HTR-8/SVneo (cell line): ENCODE data around the gene LRRC37A3.
"Not testable (repeated sequence)": the region's sequence is repeated elsewhere in the genome, so short reads cannot be mapped to it uniquely, and the experiment has no call there.

Experiments used
- DNase-seq: peaks from one replicate; pipeline ENCODE4 v3.0.0; 2011; ENCODE audit warnings: low spot score, mixed read lengths; ENCODE audit not compliant: insufficient read length
- FAIRE-seq: peaks from 2 replicates; lab custom pipeline; 2011; peaks lifted over from hg19 to GRCh38; lab: Jason Lieb, UNC

The LRRC37A3 gene

DNA sequence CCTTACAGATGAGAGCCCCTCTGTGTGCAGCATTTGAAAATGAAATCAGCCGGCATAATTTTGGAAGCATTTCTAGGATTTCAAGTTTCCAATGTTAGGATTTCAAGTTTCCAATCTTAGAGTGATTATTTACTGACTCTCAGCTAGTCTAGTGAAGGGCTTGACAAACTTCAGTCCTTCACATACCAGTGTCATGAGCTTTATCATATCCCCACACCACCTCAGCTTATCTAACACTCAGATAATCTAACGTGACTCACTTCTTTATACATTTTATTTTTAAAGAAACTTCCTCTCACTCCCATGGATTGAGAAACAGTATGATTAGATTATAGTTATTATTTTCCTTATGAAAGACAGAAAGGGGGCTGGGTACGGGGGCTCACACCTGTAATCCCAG is 9.4 kb upstream of the LRRC37A3 start:
- not testable (repeated sequence) for DNase-seq, FAIRE-seq

- not testable (repeated sequence) for FAIRE-seq, DNase-seq
Measured at GRCh38 chr17:64927444-64927843, 8.2 kb upstream of the LRRC37A3 start.

GRCh38 chr17:64926430-64926829 is 7.2 kb upstream of the LRRC37A3 start:
- DNase-seq, FAIRE-seq: not testable (repeated sequence)

DNA sequence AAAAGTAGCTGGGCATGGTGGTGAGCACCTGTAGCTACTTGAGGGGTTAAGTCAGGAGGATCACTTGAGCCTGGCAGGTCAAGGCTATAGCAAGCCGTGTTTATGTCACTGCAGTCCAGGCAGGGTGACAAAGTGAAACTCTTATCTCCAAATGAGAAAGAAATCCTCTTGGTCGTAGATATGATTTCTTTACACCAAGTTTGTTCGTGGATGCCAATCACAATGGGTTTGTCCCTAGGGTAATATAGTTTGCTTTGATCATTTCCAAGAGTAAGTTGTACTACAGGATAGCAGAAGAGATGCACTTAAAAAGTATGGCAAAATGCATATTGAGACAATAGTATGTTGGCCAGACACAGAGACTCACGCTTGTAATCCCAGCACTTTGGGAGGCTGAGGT is 6.0 kb upstream of the LRRC37A3 start:
- FAIRE-seq, DNase-seq: not testable (repeated sequence)

DNA sequence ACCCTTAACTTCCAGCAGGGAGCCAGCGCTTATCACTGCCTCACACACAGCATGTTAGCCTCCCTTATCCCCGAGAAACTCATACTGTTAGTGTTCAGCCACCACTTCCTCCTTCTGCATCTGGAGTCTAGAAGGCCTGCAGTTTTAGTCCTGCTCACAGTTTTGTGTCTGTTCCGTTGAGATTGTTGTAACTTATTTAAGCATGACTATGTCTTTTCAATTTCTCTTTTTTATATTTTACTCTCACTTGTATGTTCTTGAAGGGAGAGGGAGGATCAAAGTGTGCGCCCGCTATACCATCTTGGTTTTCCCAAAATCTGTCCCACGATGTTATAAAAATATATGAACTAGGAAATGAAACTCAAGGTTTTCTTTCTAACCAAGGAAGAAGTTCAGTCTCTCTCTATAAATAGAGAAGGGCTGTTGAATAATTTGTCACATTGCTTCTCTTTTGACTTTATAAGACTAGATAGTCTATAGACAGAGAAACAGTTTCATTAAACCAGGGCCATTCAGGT is 3.8 kb upstream of the LRRC37A3 start:
- DNase-seq, FAIRE-seq: not testable (repeated sequence)

DNA sequence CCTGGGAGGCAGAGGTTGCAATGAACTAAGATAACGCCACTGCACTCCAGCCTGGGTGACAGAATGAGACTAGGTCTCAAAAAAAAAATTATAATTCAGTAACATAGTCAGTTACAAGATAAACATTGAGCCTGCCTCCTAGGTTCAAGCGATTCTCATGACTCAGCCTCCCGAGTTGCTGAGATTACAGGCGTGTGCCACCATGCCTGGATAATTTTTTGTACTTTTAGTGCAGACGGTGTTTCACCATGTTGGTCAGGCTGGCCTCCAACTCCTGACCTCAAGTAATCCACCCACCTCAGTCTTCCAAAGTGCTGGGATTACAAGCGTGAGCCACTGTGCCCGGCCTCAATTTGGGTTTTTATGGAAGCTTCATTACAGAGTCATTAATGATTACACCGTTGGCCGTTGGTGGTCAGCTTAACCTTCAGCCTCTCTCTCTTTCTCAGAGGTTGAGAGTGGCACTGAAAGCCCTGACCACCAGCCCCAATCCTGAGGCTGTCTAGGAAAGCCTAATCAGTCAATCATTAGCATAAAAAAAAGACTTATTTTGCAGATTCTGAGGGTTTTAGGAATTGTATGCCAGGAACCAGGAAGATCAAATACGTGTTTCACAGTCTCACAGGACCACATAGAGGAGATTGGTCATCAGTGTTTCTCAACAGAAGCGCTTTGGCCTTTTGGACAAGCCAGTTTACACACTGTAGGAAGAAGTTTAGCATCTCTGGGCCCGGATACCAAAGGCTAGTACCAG is 1.3 kb upstream of the LRRC37A3 start:
- DNase-seq (no peak), FAIRE-seq (no peak)

DNA sequence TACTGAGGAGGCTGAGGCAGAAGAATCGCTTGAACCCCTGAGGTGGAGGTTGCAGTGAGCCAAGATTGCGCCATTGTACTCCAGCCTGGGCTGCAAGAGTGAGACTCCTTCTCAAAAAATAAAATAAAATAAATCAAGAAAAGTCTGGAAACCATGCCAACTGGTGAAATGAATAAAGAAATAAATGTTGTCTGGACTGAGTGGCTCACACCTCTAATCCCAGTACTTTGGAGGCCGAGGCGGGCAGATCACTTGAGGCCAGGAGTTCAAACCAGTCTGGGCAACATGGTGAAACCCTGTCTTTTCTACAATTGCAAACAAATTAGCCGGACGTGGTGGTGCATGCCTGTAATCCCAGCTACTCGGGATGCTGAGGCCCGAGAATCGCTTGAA is 744 bp upstream of the LRRC37A3 start:
- FAIRE-seq = no peak
- DNase-seq = no peak

GRCh38 chr17:64918842-64919288 is 413 bp downstream of the LRRC37A3 start:
- not testable (repeated sequence) for DNase-seq, FAIRE-seq

DNA sequence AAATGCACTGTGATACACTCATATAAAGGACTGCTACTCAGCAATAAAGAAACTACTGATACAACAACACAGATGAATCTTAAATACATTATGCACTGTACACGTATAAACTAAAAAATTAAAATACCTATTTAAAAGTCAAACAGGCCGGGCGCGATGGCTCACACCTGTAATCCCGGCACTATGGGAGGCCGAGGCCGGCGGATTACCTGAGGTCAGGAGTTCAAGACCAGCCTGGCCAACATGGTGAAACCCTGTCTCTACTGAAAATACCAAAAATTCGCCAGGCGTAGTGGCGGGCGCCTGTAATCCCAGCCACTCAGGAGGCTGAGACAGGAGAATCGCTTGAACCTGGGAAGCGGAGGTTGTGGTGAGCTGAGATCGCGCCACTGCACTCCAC is 1.7 kb downstream of the LRRC37A3 start:
- DNase-seq, FAIRE-seq: not testable (repeated sequence)

GRCh38 chr17:64915244-64915643 is 4.0 kb downstream of the LRRC37A3 start:
- FAIRE-seq, DNase-seq: not testable (repeated sequence)

GRCh38 chr17:64910191-64910514 is 9.1 kb downstream of the LRRC37A3 start:
- DNase-seq, FAIRE-seq: not testable (repeated sequence)

DNA sequence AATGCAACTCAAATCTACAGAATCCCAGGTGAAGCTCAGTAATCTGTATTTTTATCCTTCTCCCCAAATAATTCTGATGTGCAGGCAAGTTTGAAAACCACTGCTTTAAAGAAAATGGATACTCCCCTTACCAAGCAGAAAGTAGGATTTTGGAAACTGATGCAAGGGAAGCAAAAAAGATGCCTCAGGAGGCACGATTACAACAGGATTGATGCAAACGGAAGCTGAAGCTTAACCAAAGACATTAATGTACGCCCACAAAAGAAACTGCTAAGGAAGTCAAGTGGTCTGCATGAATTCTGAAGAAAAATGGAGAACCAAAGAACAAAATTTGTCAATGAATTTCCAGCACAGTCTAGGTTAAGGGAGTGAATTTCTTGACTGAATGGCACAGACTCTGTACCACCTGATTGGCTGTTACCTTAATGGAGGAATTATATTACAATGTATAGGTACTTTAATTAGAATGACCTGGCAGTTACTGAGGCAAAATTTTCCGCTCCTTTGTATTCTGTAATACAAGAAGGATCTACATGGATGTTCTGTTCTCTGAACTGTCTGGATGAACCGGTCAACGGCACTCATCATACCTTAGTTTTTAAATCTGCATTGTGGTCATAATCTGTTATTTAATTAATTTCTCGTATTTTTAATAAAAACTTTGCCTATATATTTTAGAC is 9.6 kb downstream of the LRRC37A3 start:
- not testable (repeated sequence) for DNase-seq, FAIRE-seq

DNA sequence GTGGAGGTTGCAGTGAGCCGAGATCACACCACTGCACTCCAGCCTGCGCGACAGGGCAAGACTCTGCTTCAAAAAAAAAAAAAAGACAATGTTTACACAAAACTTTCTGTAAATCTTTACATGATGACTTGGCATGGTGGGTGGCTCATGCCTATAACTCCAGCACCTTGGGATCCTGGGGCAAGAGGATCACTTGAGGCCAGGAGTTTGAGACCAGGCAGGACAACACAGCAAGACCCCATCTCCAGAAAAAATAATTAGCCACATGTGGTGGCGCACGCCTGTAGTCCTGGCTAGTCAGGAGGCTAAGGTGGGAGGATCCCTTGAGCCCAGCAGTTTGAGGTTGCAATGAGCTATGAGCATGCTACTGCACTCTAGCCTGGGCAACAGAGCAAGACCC is 15.2 kb downstream of the LRRC37A3 start:
- FAIRE-seq, DNase-seq: not testable (repeated sequence)

- not testable (repeated sequence) for FAIRE-seq, DNase-seq
Measured at GRCh38 chr17:64897136-64897535, 22.1 kb downstream of the LRRC37A3 start.

DNA sequence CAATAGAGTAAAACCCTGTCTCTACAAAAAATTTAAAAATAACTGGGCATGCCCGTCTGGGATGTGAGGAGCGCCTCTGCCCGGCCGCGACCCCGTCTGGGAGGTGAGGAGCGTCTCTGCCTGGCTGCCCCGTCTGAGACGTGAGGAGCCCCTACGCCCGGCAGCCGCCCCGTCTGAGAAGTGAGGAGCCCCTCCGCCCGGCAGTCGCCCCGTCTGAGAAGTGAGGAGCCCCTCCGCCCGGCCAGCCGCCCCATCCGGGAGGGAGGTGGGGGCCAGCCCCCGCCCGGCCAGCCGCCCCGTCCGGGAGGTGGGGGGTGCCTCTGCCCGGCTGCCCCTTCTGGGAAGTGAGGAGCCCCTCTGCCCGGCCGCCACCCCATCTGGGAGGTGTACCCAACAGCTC is 45.1 kb downstream of the LRRC37A3 start:
- not testable (repeated sequence) for FAIRE-seq, DNase-seq

- DNase-seq = peak; percentile 41
- not testable (repeated sequence) for FAIRE-seq
Measured at GRCh38 chr17:64847504-64848466, 71.5 kb downstream of the LRRC37A3 start.

DNA sequence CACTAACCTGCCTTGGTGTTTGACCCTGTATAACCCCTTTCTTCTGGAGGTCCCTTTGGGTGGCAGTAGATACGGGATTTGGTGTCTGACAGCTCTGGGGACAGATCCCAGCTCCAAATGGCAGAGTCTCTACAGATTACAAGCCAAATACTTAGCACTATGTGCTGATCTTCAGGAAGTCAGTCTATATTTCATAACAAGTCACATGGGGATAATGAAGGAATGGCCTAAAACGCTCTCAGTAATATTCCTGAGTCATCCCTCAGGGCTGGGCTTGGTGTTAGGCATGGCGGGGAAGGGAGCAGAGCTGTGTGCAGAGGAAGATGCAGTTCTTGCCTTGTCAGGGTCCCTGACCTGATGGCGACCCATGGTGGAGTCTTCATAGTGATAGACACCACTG is 72.4 kb downstream of the LRRC37A3 start:
- FAIRE-seq = not testable (repeated sequence)

DNA sequence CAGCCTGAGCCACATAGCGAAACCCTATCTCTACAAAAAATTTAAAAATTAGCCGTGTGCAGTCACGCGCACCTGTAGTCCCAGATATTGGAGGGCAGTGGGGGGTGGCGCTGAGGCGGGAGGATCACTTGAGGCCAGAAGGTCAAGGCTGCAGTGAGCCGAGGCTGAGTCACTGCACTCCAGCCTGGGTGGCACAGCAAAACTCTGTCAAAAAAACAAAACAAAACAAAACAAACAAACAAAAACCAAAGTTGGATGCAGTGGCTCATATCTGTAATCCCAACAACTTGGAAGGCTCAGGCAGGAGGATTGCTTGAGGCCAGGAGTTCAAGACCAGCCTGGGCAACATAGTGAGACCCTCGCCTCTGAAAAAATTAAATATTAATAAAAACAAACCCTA is 75.4 kb downstream of the LRRC37A3 start:
- not testable (repeated sequence) for FAIRE-seq

More for the DNA sequence above, 72.4 kb downstream of the LRRC37A3 start:
- DNase-seq = not testable (repeated sequence)

GRCh38 chr17:64842900-64843299 is 76.4 kb downstream of the LRRC37A3 start:
- not testable (repeated sequence) for DNase-seq

More for the DNA sequence above, 75.4 kb downstream of the LRRC37A3 start:
- DNase-seq = not testable (repeated sequence)

GRCh38 chr17:64840960-64841359 is 78.3 kb downstream of the LRRC37A3 start:
- FAIRE-seq, DNase-seq: not testable (repeated sequence)

More at GRCh38 chr17:64842900-64843299, 76.4 kb downstream of the LRRC37A3 start:
- FAIRE-seq = not testable (repeated sequence)
